K562 (cell line): ENCODE results near the gene CDKN3. TPM values are rescaled to one million over a fixed set of nuclear protein-coding genes. Genes with fewer than 3 reads are reported as not detected.

ENCODE experiments used
- CREB5 ChIP-seq: fragments of 250-450 bp; sonication (Bioruptor Pico); IDR thresholded peaks from 2 replicates; pipeline ENCODE4 v1.5.0; 2020; ENCODE audit warnings: mild to moderate bottlenecking
- FOXO4 ChIP-seq: fragments of 450-650 bp; formaldehyde crosslinking; IDR thresholded peaks from 2 replicates; pipeline ENCODE4 v1.4.0; 2020; ENCODE audit warnings: mild to moderate bottlenecking, moderate library complexity
- GTF2F1 ChIP-seq: IDR thresholded peaks from 2 replicates; pipeline ENCODE4 v1.6.1; 2011; ENCODE audit warnings: low read depth, low read length, improper control_type of control experiment
- KAT8 ChIP-seq: fragments of 450-650 bp; IDR thresholded peaks from 2 replicates; pipeline ENCODE4 v1.6.1; 2016; ENCODE audit warnings: low read depth, mild to moderate bottlenecking
- KDM4B ChIP-seq, 2 experiments: fragments of 450-650 bp in 1 of 2; sonication (generic) in 1 of 2; IDR thresholded peaks; 2 replicates each; pipeline ENCODE4 v1.6.1; 2016 to 2017; ENCODE audit warnings: borderline replicate concordance in 2 of 2, antibody characterized with exemption in 1 of 2, low read depth in 1 of 2, mild to moderate bottlenecking in 1 of 2
- MED1 ChIP-seq: sonication (generic); formaldehyde crosslinking; IDR thresholded peaks from 2 replicates; pipeline ENCODE4 v1.8.1; 2023; ENCODE audit warnings: missing genetic modification reagents, borderline replicate concordance
- SPI1 ChIP-seq: IDR thresholded peaks from 2 replicates; pipeline ENCODE4 v1.6.1; 2011; ENCODE audit warnings: low read depth, low read length, control low read depth, borderline replicate concordance
- TBL1XR1 ChIP-seq, 2 experiments: IDR thresholded peaks; 2 replicates each; pipeline ENCODE4 v1.6.1; 2012; ENCODE audit warnings: improper control_type of control experiment in 2 of 2, low read length in 2 of 2, mild to moderate bottlenecking in 1 of 2
- XRCC3 ChIP-seq: fragments of 450-650 bp; IDR thresholded peaks from 2 replicates; pipeline ENCODE4 v1.6.1; 2017; ENCODE audit warnings: mild to moderate bottlenecking, moderate library complexity
- ZBTB7A ChIP-seq: IDR thresholded peaks from 2 replicates; pipeline ENCODE4 v1.6.1; 2011; ENCODE audit warnings: low read depth, mild to moderate bottlenecking, low read length, moderate library complexity, borderline replicate concordance; ENCODE audit not compliant: control insufficient read depth
- ZNF3 ChIP-seq: fragments of 250-450 bp; sonication (Bioruptor Pico); IDR thresholded peaks from 2 replicates; pipeline ENCODE4 v1.5.0; 2021; ENCODE audit warnings: mild to moderate bottlenecking, moderate library complexity
- polyA plus RNA-seq, 8 experiments: library from polyadenylated mRNA; depleted of rRNA in 4 of 8; stranded (reverse) in 5 of 8; unstranded in 3 of 8; fragments of >200 nt; fragmentation: Nextera tagmentation in 2 of 8; fragmentation: Illumina TruSeq in 1 of 8; extraction: Ambion mirVana in 2 of 8; extraction: Trizol in 1 of 8; gene quantifications; 2 replicates each; pipeline versions ENCODE4 v1.2.1 to v1.2.3, GENCODE V29; 2011 to 2014; ENCODE audit warnings: inconsistent platforms in 1 of 8, missing spikeins in 1 of 8
- total RNA-seq, 7 experiments: library from RNA; depleted of rRNA in 6 of 7; stranded (reverse); fragments of >200 nt in 6 of 7; fragmentation: Illumina TruSeq in 2 of 7; extraction: Trizol in 2 of 7; gene quantifications; 2 replicates each; pipeline versions ENCODE4 v1.2.1 to v1.2.3, GENCODE V29; 2011 to 2021; ENCODE audit warnings: low replicate concordance in 1 of 7
- TF ChIP-seq, protein P1 (sequence below): fragments of 250-450 bp; sonication (Bioruptor Pico); IDR thresholded peaks from 2 replicates; pipeline ENCODE4 v1.8.0; 2022; ENCODE audit warnings: inconsistent platforms
- TF ChIP-seq, protein P2 (sequence below): sonication (generic); formaldehyde crosslinking; IDR thresholded peaks from 2 replicates; pipeline ENCODE4 v1.8.0; 2022; ENCODE audit warnings: missing genetic modification reagents, mild to moderate bottlenecking, moderate library complexity, borderline replicate concordance

The CDKN3 gene
- total and polyA plus RNA-seq, 9 of the 15 experiments (the other 6 are each of a cell fraction or from before 2014, with no cell fraction given) = 41.3 to 128 (median 70.7) TPM

- TF ChIP-seq, protein P1, sequence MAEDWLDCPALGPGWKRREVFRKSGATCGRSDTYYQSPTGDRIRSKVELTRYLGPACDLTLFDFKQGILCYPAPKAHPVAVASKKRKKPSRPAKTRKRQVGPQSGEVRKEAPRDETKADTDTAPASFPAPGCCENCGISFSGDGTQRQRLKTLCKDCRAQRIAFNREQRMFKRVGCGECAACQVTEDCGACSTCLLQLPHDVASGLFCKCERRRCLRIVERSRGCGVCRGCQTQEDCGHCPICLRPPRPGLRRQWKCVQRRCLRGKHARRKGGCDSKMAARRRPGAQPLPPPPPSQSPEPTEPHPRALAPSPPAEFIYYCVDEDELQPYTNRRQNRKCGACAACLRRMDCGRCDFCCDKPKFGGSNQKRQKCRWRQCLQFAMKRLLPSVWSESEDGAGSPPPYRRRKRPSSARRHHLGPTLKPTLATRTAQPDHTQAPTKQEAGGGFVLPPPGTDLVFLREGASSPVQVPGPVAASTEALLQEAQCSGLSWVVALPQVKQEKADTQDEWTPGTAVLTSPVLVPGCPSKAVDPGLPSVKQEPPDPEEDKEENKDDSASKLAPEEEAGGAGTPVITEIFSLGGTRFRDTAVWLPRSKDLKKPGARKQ (CRISPR knock-in tag) = peak; percentile 53; the same call in 1 of the 2 replicates
- TF ChIP-seq KAT8 (no peak), FOXO4 (CRISPR knock-in tag) (no peak), SPI1 (no peak), GTF2F1 (no peak), KDM4B (IDR thresholded peaks at IDR 0.05; ENCODE audit: borderline replicate concordance in 2 of 2, low read depth in 1 of 2) (no peak), ZBTB7A (peak; percentile 27; the same call in 1 of the 2 replicates), CREB5 (CRISPR knock-in tag) (no peak), ZNF3 (no peak), TBL1XR1 (IDR thresholded peaks at IDR 0.05; ENCODE audit: low read length in 2 of 2) (no peak), MED1 (CRISPR knock-in tag) (no peak), XRCC3 (no peak)
- TF ChIP-seq, protein P2, sequence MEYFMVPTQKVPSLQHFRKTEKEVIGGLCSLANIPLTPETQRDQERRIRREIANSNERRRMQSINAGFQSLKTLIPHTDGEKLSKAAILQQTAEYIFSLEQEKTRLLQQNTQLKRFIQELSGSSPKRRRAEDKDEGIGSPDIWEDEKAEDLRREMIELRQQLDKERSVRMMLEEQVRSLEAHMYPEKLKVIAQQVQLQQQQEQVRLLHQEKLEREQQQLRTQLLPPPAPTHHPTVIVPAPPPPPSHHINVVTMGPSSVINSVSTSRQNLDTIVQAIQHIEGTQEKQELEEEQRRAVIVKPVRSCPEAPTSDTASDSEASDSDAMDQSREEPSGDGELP = peak; percentile 24; the same call in 1 of the 2 replicates
These were observed 44.4 kb downstream of the CDKN3 start, which contains the start of gene CNIH1 (continued) for GRCh38 chr14:54440873-54441868.
